HuH-7.5 (cell line): ENCODE data around the gene ZNF766.
"Not testable (repeated sequence)": the region's sequence is repeated elsewhere in the genome, so short reads cannot be mapped to it uniquely, and the experiment has no call there.

Source experiments
- DNase-seq: peaks from one replicate; pipeline ENCODE4 v3.0.0; 2011; ENCODE audit warnings: low spot score

ZNF766 gene

DNA sequence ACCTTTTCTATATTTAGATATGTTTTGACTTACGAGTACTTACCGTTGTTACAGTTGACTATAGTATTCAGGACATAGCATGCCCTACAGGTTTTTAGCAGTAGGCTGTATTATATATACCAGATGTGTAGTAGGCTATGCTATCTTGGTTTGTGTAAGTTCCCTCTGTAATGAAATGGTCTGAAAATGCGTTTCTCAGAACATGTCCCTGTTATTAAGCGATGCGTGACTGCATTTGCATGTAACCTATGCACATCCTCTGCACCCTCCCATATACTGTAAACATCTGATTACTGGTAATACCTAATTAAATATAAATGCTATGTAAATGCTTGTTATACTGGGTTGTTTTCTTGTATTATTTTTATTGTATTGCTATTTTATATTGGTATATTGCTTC, 6.6 kb downstream of the ZNF766 start:
- no peak for DNase-seq

DNA sequence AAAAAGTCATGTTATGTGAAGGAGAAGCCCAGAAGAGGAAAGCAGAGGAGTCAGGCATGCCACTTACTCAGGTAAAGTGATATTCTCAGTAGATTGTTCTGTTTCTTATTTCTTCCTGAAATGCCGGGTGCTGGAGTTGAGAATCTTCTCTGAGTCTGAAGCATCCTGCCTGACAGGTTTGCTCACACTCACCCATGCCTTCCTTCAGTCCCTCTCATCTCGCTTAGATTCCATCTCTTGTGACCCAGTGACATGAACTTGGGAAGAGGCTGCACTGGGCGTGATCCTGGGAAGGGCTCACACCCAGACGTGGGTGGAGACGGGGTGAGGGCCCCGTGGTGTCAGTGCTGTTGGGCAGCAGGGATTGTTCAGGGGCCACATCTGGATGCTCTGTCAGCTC, 8.1 kb downstream of the ZNF766 start:
- no peak for DNase-seq

DNA sequence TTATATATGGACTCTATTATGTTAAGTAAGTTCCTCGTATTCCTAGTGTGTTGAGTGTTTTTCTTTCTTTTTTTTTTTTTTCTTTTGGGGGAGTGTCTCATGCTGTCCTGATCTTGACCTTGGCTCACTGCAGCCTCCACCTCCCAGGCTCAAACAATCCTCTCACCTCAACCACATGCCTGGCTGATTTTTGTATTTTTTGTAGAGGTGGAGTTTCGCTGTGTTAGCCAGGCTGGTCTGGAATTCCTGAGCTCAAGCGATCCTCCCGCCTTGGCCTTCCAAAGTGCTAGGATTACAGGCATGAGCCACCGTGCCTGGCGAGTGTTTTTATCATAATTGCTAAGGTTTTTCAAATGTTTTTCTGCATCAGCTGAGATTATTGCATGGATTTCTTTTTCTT, 16.9 kb downstream of the ZNF766 start:
- DNase-seq = no peak

DNA sequence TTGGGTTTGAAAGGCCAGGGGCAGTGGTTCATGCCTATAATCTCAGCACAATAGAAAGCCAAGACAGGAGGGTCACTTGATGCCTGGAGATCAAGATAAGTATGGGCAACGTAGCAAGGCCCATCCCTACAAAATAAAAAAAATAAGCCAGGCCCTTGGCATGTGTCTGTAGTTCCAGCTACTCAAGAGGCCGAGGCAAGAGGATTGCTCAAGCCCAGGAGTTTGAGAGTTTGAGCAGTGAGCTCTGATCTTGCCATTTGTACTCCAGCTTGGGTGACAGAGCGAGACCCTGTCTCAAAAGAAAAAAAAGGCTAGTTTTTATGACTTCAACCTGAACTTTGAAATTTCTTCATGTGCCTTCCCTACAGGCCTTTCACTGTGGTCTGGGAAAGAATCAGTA, 22.4 kb downstream of the ZNF766 start:
- no peak for DNase-seq

DNA sequence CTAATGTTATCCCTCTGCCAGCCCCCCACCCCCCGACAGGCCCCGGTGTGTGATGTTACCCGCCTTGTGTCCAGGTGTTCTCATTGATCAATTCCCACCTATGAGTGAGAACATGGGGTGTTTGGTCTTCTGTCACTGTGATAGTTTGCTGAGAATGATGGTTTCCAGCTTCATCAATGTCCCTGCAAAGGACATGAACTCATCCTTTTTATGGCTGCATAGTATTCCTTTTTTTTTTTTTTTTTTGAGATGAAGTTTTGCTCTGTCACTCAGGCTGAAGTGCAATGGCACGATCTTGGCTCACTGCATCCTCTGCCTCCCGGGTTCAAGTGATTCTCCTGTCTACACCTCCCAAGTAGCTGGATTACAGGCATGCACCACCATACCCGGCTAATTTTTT, 23.6 kb downstream of the ZNF766 start:
- DNase-seq = not testable (repeated sequence)

DNA sequence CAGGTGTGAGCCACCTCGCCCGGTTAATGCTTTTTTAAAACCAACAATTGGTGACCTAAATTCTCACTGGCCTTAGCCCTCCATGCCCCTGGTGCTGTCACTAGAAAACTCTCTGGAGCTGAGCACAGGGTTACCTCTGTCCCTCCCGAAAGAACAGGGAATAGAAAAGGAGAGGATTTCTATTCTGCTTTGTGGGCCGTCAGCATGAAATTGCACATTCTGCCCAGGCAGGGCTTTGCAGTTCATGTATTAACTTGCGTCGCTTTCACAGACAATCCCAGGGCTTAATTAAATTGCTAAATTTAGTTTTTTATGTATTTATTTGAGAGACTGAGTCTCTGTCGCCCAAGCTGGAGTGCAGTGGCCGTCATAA, 27.0 kb downstream of the ZNF766 start:
- DNase-seq = no peak

DNA sequence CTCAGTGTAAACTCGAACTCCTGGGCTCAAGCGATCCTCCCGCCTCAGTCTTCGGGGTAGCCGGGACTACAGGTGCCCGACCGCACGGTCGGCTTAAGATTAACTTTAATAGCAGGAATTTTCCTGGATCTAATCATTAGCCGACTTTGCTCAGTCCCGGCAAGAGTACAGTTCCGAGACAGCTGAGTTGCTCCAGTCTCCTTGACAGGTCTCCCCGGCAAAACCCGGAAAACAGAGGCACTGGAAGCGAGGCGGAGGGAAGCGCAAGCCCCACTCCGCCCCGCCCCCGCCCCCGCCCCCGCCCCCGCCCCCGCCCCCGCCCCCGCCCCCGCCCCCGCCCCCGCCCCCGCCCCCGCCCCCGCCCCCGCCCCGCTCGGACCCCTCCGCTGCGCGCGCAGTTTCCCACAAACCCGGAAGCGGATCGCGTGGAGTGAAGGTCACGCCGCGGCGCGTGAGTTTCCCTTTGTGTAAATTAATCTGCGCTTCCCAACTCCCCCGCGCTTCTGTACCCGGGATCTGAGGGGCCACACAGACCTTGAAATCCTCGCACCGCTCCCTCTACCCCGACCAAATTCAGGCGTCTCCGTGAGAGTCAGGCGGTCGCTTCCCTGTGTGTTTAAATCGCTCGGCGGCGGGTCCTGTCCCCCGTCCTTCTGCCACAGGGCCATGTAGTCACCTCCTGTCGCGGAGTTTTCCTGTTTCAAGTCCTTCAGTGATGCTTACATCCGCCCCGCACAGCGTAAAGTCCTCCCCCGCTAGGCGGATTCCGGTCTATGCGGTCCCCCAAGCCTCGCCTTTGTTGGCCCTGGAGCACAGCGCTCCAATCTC, 27.6 kb downstream of the ZNF766 start, which contains the start of gene ZNF480:
ZNF480 (plus strand) TSS at position 397 of the 828 bp plus-strand sequence. CDS start 3,244 bp downstream, outside the sequence.
- DNase-seq = peak; percentile 60

DNA sequence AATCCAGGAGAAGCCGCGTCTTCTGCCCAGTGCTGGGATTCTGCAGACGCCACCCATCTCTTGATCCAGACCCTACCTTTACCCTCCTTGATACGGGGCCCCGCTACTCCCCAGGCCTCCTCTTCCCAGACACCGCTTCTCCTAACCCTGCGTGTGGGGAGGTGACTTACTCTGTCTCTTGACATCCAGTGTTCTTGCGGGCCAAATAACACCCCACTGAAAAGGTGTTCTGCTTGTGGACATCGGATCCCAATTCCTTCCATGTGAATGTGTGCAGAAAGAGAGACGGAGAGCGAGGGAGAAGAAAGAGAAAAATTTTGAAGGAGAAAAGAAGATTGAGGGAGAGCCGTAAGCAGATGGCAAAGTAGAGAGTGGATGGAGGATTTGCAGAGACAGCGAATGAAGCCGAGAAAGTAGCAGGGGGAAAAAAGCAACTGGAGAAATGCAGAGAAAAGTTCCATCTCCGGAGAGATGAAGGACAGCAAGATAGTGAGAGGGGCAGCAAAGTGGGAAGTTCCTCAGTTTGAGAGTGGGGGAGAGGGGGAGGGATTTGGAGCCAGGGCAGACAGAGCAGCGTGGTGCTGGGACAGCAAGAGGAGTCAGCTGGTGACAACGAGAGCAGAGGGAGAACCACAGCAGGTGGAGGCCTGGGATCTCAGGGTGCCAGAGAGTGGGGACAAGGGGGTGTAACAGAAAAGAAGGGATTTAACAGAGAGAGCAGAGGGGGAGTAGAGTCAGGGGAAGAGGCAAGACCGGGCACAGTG, 28.4 kb downstream of the ZNF766 start:
- no peak for DNase-seq

DNA sequence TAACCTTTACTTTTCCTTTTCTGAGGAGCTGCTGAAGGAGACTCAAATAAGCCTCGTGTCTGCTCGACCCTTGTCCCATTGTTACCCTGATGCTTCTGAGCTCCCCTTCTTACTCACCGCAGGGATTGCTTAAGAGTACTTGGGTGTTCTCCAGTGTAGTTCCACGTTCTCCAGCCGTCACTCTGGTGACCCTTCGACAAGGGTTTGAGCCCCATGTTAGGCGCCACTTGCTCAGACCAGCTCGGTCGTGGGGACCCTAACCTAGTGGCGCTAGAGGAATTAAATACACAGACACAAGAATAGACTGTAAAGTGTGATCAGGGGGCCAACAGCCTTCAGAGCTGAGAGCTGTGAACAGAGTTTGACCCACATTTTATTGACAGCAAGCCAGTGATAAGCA, 37.9 kb downstream of the ZNF766 start:
- no peak for DNase-seq

DNA sequence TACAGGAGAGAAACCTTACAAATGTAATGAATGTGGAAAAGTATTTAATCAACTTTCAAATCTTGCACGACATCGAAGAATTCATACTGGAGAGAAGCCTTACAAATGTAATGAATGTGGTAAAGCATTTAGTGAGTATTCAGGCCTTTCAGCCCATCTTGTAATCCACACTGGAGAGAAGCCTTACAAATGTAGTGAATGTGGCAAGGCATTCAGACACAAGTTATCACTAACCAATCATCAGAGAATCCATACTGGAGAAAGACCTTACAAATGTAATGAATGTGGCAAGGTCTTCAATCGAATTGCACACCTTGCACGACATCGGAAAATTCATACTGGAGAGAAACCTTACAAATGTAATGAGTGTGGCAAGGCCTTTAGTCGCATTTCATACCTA, 53.0 kb downstream of the ZNF766 start:
- DNase-seq = no peak

DNA sequence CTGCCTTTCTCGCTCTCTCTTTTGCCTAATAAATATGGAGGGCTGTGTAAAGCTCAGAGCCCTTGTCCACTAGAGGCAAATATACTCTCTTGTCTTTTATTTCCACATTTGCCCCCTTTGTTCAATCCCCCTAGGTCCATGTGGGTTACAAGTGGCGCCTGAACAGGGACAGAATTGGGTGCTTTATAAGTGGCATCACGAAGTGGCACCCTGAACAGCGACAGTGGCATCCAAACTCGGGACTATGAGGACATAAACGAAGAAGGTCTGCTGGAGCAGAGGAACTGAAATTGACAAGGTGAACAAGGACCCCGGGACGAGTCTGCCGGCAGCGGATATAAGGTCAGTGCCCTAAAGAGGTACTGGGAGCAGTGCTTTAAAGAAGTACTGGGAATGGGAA, 62.4 kb downstream of the ZNF766 start:
- DNase-seq = no peak

DNA sequence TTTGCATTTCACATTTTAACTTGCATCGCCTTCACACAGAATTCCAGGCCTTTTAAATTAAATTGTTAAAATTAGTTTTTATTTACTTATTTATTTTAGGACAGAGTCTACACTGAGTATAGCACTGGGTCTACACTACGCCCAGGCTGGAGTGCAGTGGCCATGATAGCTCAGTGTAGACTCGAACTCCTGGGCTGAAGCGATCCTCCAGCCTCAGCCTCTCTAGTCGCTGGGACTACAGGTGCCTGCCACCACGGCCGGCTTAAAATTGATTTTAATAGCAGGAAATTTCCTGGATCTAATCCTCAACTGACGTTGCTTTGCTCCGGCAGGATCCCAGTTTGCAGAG, 66.4 kb downstream of the ZNF766 start:
- no peak for DNase-seq

DNA sequence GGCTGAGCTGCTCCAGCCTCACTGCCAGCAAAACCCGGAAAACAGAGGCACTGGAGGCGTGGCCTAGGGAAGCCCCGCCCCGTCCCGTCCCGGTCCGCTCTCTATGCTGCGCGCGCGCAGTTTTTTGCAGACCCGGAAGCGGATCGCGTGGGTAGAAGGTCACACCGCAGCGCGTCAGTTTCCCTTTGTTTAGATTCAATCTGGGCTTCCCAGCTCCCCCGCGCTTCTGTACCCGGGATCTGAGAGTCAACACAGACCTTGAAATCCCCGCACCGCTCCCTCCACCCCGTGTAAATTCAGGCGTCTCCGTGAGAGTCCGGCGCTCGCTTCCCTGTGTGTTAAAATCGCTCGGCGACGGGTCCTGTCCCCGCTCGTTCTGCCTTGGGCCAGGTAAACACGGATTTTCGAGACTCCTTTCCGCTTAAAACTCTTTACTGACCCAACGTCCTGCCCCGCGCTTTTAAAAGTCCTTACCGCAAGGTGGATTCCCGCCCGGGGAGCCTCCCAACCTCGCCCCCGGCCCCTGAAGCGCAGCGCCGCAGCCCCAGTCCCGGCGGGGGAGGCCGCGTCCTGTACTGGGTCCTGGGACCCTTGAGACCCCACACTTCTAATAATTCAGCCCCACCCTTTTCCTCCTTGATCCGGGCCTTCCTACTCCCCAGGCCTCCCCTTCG, 66.9 kb downstream of the ZNF766 start, which contains the start of gene ZNF610:
ZNF610 (plus strand) TSS at position 127 of the 674 bp plus-strand sequence. CDS start 12,930 bp downstream, outside the sequence.
- peak; percentile 64 for DNase-seq

DNA sequence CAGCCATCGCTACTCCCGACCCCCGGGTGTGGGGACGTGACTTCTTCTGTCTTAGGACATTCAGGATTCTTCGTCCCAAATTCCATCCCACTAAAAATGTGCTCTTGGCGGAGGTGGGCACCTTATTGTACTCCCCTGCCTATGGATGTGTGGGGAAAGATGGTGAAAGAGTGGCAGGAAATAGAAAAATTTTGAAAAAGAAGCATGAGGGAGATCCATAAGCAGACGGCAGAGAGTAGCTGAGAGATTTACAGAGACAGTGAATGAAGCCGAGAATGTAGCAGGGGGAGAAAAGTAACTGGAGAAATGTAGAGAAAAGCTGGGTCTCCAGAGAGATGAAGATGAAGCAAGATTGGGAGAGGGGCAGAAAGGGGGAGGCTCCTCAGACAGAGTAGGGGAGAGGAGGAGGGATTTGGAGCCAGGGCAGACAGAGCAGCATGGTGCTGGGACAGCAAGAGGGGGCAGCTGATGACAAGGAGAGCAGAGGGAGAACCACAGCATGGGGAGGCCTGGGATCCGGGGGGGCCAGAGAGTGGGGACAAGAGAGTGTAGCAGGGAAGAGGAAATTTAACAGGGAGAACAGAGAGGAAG, 67.5 kb downstream of the ZNF766 start:
- no peak for DNase-seq

DNA sequence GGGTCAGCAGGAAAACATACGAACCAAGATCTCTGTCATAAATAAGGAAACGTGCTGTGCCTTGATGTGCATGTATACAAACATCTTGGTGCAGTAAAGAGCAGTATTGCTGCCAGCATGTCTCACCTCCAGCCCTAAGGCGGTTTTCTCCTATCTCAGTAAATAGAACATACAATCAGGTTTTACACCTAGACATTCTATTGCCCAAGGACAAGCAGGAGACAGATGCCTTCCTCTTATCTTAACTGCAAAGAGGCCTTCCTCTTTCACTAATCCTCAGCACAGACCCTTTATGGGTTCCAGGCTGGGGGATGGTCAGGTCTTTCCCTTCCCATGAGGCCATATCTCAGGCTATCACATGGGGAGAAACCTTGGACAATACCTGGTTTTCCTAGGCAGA, 69.6 kb downstream of the ZNF766 start:
- DNase-seq = not testable (repeated sequence)

DNA sequence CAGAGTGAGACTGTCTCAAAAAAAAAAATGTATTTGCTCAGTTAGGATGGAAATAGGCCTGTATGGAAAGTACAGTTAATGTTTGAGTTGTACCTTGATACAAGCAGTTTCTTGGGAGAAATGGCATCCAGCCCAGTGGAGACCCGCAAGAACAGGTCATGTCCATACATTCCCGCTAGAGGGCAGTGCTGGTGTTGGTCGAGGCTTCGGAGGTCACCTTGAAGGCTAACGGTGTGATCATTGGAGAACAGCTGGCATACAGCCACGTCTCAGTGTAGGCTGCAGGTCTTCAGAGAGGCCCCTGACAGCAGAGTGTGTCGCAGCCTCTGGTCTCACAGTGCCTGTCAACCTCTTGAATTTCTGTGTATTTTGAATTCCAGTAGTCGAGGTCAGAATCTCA, 74.2 kb downstream of the ZNF766 start:
- DNase-seq = no peak

DNA sequence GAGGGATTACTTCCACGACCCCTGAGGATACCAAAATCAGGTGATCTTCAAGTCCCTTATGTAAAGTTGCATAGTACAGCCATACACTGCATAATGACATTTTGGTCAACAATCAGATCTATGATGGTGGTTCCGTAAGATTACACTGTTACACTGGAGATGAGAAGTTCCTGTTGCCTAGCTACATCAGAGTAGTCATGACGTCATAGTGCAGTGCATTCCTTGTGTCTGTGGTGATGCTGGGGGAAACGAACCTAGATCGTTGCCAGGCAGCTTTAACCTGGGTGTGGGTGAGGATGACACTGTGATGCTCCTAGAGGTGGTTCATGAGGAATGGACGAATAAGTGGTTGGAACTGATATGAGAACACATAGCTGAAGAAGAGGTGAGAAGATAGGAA, 75.8 kb downstream of the ZNF766 start:
- no peak for DNase-seq
